Caco-2 (cell line): ENCODE data around the gene PHLDB1. TPM values are rescaled to one million over a fixed set of nuclear protein-coding genes. Genes with fewer than 3 reads are reported as not detected.
A peak's percentile ranks its signal among the peaks of the same experiment; 100 is the strongest.
"Not testable (repeated sequence)": the region's sequence is repeated elsewhere in the genome, so short reads cannot be mapped to it uniquely, and the experiment has no call there.

Experiments used
- BruUV-seq: library from RNA; stranded (reverse); fragments of 400-500 nt; replicated peaks from 2 replicates; lab custom pipeline; 2021; lab: Mats Ljungman, UMichigan
- CTCF ChIA-PET: fragments of 300-600 bp; sonication (Branson Sonifier 250); formaldehyde crosslinking; loops from one replicate; lab custom pipeline; 2022; ENCODE audit warnings: antibody characterized with exemption; lab: Charles Lee
- POLR2A ChIA-PET: fragments of 300-600 bp; sonication (Branson Sonifier 250); formaldehyde crosslinking; loops from one replicate; lab custom pipeline; 2022; ENCODE audit warnings: antibody characterized with exemption; lab: Charles Lee
- DNase-seq, 2 experiments: peaks; one replicate each; pipeline versions ENCODE4 v3.0.0 to v3.0.0-alpha.2; 2020 to 2022
- H3K27me3 ChIP-seq: replicated peaks from 2 replicates; pipeline ENCODE4 v1.6.0; 2011; ENCODE audit warnings: low read length; ENCODE audit not compliant: control insufficient read depth, insufficient read depth
- H3K36me3 ChIP-seq: 2 replicates; pipeline ENCODE4 v1.5.1; 2011; ENCODE audit warnings: low read length; ENCODE audit not compliant: control insufficient read depth, insufficient read depth
- H3K4me1 ChIP-seq: fragments of 250-450 bp; sonication (Bioruptor Pico); 2 replicates; pipeline ENCODE4 v1.5.1; 2020; ENCODE audit warnings: mild to moderate bottlenecking
- H3K4me3 ChIP-seq: 2 replicates; pipeline ENCODE4 v1.5.1; 2011; ENCODE audit warnings: low read depth, mild to moderate bottlenecking, control low read depth, low read length
- H3K9me3 ChIP-seq: fragments of 250-450 bp; sonication (Bioruptor Pico); 2 replicates; pipeline ENCODE4 v1.5.1; 2020; ENCODE audit warnings: mild to moderate bottlenecking, moderate library complexity
- H3K27ac Mint-ChIP-seq: one replicate; pipeline ENCODE4 v1.8.0; 2022; ENCODE audit warnings: mixed read lengths; ENCODE audit not compliant: unreplicated experiment
- H3K27me3 Mint-ChIP-seq: one replicate; pipeline ENCODE4 v1.8.0; 2022; ENCODE audit warnings: mixed read lengths; ENCODE audit not compliant: insufficient read depth, unreplicated experiment
- H3K36me3 Mint-ChIP-seq: one replicate; pipeline ENCODE4 v1.8.0; 2022; ENCODE audit warnings: mild to moderate bottlenecking, mixed read lengths; ENCODE audit not compliant: insufficient read depth, unreplicated experiment
- H3K4me1 Mint-ChIP-seq: one replicate; pipeline ENCODE4 v1.8.0; 2022; ENCODE audit warnings: low read depth, mixed read lengths; ENCODE audit not compliant: unreplicated experiment
- H3K4me3 Mint-ChIP-seq: one replicate; pipeline ENCODE4 v1.8.0; 2022; ENCODE audit warnings: mild to moderate bottlenecking, moderate library complexity, mixed read lengths; ENCODE audit not compliant: unreplicated experiment
- H3K9me3 Mint-ChIP-seq: one replicate; pipeline ENCODE4 v1.8.0; 2022; ENCODE audit warnings: mixed read lengths; ENCODE audit not compliant: unreplicated experiment
- intact Hi-C: fragments of 100-400 bp; cut with micrococcal nuclease; formaldehyde crosslinking; loops from one replicate; pipeline ENCODE4 v1.10.0; 2022; ENCODE audit not compliant: unreplicated experiment
- total RNA-seq: library from RNA; stranded (reverse); gene quantifications from 2 replicates; pipeline ENCODE4 v1.2.3, GENCODE V29; 2022
- TF ChIP-seq, protein P1 (sequence below), 2 experiments: fragments of 200-600 bp in 1 of 2; IDR thresholded peaks; 1 replicate in 1 of 2; 2 replicates in 1 of 2; pipeline versions ENCODE4 v1.5.1 to v1.8.0; 2011 to 2022; ENCODE audit warnings: antibody characterized with exemption in 1 of 2, control low read depth in 1 of 2, inconsistent platforms in 1 of 2, low read depth in 1 of 2, low read length in 1 of 2, mild to moderate bottlenecking in 1 of 2, moderate library complexity in 1 of 2; ENCODE audit not compliant: insufficient read depth in 1 of 2, severe bottlenecking in 1 of 2, unreplicated experiment in 1 of 2

PHLDB1 gene
- total RNA-seq, 1 experiment from 2014 or later: 72.1 TPM

DNA sequence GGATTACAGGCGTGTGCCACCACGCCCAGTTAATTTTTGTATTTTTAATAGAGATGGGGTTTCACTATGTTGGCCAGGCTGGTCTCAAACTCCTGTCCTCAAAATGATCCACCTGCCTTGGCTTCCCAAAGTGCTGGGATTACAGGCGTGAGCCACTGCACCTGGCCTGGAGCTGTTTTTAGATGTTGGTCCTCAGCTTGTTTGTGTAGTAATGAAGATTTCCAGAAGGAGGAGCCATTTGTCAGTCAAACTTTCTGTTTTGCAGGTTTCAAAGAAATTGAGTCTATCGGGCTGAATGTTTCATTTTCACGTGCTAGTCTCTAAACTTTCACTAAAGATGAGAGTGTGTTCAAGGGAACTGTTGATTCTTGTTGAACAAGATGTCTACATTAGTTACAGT lies 12.4 kb upstream of the PHLDB1 start:
- H3K27me3 Mint-ChIP-seq, H3K27ac Mint-ChIP-seq, H3K9me3 ChIP-seq, H3K4me3 ChIP-seq, H3K4me1 Mint-ChIP-seq, H3K9me3 Mint-ChIP-seq, H3K4me3 Mint-ChIP-seq, BruUV-seq, H3K4me1 ChIP-seq, H3K27me3 ChIP-seq, POLR2A ChIA-PET, H3K36me3 ChIP-seq: not testable (repeated sequence)
- intact Hi-C loops: loop anchor here (1.0 kb wide), 2 partner anchors 45 to 64 kb away; no protein-coding TSS in a partner anchor
- CTCF ChIA-PET: interaction anchor here (0.7 to 3.9 kb wide), 9 partner anchors 12 to 95 kb away, joined by 3 to 38 read pairs (median 4); partner anchors contain the start of gene PHLDB1
- TF ChIP-seq, protein P1, sequence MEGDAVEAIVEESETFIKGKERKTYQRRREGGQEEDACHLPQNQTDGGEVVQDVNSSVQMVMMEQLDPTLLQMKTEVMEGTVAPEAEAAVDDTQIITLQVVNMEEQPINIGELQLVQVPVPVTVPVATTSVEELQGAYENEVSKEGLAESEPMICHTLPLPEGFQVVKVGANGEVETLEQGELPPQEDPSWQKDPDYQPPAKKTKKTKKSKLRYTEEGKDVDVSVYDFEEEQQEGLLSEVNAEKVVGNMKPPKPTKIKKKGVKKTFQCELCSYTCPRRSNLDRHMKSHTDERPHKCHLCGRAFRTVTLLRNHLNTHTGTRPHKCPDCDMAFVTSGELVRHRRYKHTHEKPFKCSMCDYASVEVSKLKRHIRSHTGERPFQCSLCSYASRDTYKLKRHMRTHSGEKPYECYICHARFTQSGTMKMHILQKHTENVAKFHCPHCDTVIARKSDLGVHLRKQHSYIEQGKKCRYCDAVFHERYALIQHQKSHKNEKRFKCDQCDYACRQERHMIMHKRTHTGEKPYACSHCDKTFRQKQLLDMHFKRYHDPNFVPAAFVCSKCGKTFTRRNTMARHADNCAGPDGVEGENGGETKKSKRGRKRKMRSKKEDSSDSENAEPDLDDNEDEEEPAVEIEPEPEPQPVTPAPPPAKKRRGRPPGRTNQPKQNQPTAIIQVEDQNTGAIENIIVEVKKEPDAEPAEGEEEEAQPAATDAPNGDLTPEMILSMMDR (IDR thresholded peaks at IDR 0.05; ENCODE audit: insufficient read depth in 1 of 2, low read depth in 1 of 2, low read length in 1 of 2, severe bottlenecking in 1 of 2, unreplicated experiment in 1 of 2): peak; percentile 63
- H3K36me3 Mint-ChIP-seq: peaks cover 100% of the 10 kb centered on the region
- peak in 1 of 2 experiments; percentile 68 for DNase-seq

DNA sequence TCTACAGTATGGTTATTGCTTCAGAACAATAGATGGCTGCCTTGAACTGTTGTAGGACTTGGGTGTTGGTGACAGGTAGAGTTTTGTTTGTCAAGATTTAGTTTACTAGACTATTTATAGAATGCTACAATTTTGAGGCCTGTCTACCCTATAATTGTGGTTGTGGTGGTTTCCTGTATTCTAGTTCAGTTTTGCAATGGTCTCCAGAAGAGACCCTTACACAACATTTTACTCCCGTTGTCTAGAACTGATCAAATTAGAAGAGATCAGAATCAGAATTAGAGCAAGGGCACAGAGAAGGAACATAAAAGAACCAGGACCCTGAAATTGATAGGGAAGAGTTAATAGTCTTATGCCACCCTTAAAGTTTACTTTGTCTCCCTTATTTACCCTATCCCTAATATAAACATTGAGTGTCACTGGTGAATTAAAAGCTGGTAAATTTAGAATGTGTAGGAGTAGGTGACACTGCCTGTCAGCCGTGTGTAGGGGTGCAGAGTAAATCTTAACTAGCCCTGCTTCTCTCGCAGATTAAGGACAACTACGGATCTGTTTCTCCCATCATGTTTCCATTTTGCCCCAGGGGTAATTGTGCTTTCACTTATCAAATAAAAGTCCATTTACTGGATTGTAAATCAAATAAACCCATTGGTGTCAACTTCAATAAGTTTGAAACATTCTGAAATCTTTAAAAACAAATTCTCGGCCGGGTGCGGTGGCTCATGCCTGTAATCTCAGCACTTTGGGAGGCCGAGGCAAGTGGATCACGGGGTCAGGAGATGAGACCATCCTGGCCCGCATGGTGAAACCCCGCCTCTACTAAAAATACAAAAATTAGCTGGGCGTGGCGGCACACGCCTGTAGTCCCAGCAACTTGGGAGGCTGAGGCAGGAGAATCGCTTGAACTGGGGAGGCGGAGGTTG lies 10.9 kb upstream of the PHLDB1 start:
- Histone ChIP-seq H3K27me3 (no peaks in the 10 kb centered on the region), H3K4me3 (no peak overlapping the region), H3K4me1 (no peaks in the 10 kb centered on the region), H3K36me3 (peaks cover 3% of the 10 kb centered on the region; the same call in 1 of the 2 replicates), H3K9me3 (no peaks in the 10 kb centered on the region)
- TF ChIP-seq, protein P1 (IDR thresholded peaks at IDR 0.05; ENCODE audit: insufficient read depth in 1 of 2, low read depth in 1 of 2, low read length in 1 of 2, severe bottlenecking in 1 of 2, unreplicated experiment in 1 of 2): no peak
- intact Hi-C loops: no loop called here
- DNase-seq: no peak
- H3K27ac Mint-ChIP-seq: no peak overlapping the region
- CTCF ChIA-PET: interaction anchor here (3.9 kb wide), 1 partner anchor 10 kb away, joined by 38 read pairs; the partner anchor contains the start of gene PHLDB1
- no peaks in the 10 kb centered on the region for H3K9me3 Mint-ChIP-seq
- POLR2A ChIA-PET: no interaction called here
- H3K36me3 Mint-ChIP-seq: peaks cover 100% of the 10 kb centered on the region
- no TSS peak for BruUV-seq
- peaks cover 4% of the 10 kb centered on the region for H3K4me1 Mint-ChIP-seq
- no peaks in the 10 kb centered on the region for H3K27me3 Mint-ChIP-seq
- no peak overlapping the region for H3K4me3 Mint-ChIP-seq

DNA sequence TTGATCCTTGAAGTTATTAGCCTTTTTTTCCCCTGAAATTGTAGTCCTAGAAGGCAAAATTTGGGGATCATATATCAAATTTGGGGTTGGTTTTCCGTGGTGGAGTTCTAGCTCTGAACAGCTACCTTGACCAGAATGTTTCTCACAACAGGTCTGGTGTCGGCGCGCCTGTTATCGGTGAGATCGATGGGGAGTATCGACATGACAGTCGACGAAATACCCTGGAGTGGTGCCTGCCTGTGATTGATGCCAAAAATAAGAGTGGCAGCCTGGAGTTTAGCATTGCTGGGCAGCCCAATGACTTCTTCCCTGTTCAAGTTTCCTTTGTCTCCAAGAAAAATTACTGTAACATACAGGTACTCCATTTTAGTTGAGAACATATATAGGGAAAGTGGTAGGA lies 9.9 kb upstream of the PHLDB1 start:
- Histone ChIP-seq H3K36me3 (peaks cover 4% of the 10 kb centered on the region; the same call in 1 of the 2 replicates), H3K27me3 (no peaks in the 10 kb centered on the region), H3K4me3 (no peak overlapping the region), H3K9me3 (no peaks in the 10 kb centered on the region), H3K4me1 (no peaks in the 10 kb centered on the region)
- intact Hi-C loops: no loop called here
- no peaks in the 10 kb centered on the region for H3K27me3 Mint-ChIP-seq
- TF ChIP-seq, protein P1 (IDR thresholded peaks at IDR 0.05; ENCODE audit: insufficient read depth in 1 of 2, low read depth in 1 of 2, low read length in 1 of 2, severe bottlenecking in 1 of 2, unreplicated experiment in 1 of 2): no peak
- BruUV-seq: no TSS peak
- no peak overlapping the region for H3K4me3 Mint-ChIP-seq
- peaks cover 100% of the 10 kb centered on the region for H3K36me3 Mint-ChIP-seq
- peaks cover 4% of the 10 kb centered on the region for H3K4me1 Mint-ChIP-seq
- POLR2A ChIA-PET: no interaction called here
- CTCF ChIA-PET: no interaction called here
- no peaks in the 10 kb centered on the region for H3K9me3 Mint-ChIP-seq
- no peak for DNase-seq
- H3K27ac Mint-ChIP-seq: no peak overlapping the region
